ENCODE measurements around the gene SLC22A25.
"Not testable (repeated sequence)": the region's sequence is repeated elsewhere in the genome, so short reads cannot be mapped to it uniquely, and the experiment has no call there.

Gene SLC22A25

DNA sequence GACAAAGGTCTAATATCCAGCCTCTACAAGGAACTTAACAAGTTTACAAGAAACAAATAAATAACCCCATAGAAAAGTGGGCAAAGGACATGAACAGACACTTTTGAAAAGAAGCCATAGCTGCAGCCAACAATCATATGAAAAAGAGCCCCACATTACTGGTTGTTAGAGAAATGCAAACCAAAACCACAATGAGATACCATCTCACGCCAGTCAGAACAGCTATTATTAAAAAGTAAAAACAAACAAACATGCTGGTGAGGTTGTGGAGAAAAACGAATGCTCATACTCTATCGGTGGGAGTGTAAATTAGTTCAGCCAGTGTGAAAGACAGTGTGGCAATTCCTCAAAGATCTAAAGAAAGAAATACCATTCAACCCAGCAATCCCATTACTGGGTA lies 5.6 kb upstream of the SLC22A25 start:
- no peak overlapping the region for H3K4me3 ChIP-seq (replicated peaks; ENCODE audit: low read depth, low read length)
- H3K36me3 ChIP-seq (ENCODE audit: control insufficient read depth, insufficient read depth, low read length): no peaks in the 10 kb centered on the region
- TF ChIP-seq CTCF (IDR thresholded peaks at IDR 0.05; ENCODE audit: insufficient read depth, low read length, poor library complexity, severe bottlenecking): no peak
- H3K27me3 ChIP-seq (replicated peaks; ENCODE audit: control insufficient read depth, insufficient read depth, low read length): 0 out of 2 replicates have a peak, but pooled peaks cover 2% of the 10 kb centered on the region
- no peak for DNase-seq (ENCODE audit: extremely low read depth, insufficient read length)

GRCh38 chr11:63247237-63248002 lies 4.0 kb upstream of the SLC22A25 start:
- DNase-seq (ENCODE audit: extremely low read depth, insufficient read length); H3K27me3 ChIP-seq (replicated peaks; ENCODE audit: control insufficient read depth, insufficient read depth, low read length); H3K36me3 ChIP-seq (ENCODE audit: control insufficient read depth, insufficient read depth, low read length); H3K4me3 ChIP-seq (replicated peaks; ENCODE audit: low read depth, low read length): not testable (repeated sequence)

DNA sequence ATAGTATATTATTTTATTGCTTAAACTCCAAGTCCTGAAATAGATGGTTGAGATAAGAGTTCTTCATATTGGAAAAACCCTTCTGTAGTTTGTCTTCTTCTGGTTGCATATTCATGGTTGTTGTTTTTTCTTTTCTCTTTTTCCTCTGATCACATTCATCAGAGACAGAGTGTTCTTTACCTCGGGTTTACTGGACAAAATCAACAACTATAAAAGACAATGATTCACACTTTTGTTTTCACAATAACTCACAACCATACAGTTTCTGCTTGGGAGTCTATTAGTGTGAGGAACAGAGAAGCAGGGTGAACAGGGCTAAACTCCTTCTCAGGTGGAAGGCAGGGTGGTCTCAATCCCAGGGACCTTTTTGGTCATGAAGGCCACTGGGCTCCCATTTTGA lies 2.6 kb upstream of the SLC22A25 start:
- DNase-seq (ENCODE audit: extremely low read depth, insufficient read length): no peak
- Histone ChIP-seq H3K27me3 (replicated peaks; ENCODE audit: control insufficient read depth, insufficient read depth, low read length) (peaks cover 2% of the 10 kb centered on the region; the same call in 1 of the 2 replicates), H3K36me3 (ENCODE audit: control insufficient read depth, insufficient read depth, low read length) (no peaks in the 10 kb centered on the region), H3K4me3 (replicated peaks; ENCODE audit: low read depth, low read length) (no peak overlapping the region)
- no peak for TF ChIP-seq CTCF (IDR thresholded peaks at IDR 0.05; ENCODE audit: insufficient read depth, low read length, poor library complexity, severe bottlenecking)

DNA sequence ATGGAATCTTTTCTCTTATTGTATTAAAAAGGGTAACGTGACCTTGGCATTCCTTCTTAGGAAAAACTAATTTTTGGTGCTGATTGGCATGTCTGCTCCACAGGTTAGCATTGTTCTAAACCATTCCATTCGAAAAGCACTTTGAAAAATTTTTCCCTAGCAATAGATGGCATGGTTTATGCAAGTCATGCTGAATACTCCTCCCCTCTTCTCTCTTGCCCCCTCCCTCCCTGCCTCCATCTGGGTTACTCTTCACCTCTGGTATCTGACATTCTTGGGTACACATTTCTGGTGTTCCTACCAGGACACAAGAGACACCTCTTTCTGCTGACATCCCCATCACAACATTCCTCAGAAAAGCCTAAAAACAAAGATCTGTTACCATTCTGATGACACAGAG lies 1.5 kb upstream of the SLC22A25 start:
- no peak overlapping the region for H3K4me3 ChIP-seq (replicated peaks; ENCODE audit: low read depth, low read length)
- no peaks in the 10 kb centered on the region for H3K36me3 ChIP-seq (ENCODE audit: control insufficient read depth, insufficient read depth, low read length)
- TF ChIP-seq CTCF (IDR thresholded peaks at IDR 0.05; ENCODE audit: insufficient read depth, low read length, poor library complexity, severe bottlenecking): no peak
- DNase-seq (ENCODE audit: extremely low read depth, insufficient read length): no peak
- H3K27me3 ChIP-seq (replicated peaks; ENCODE audit: control insufficient read depth, insufficient read depth, low read length): peaks cover 2% of the 10 kb centered on the region; the same call in 1 of the 2 replicates

GRCh38 chr11:63242089-63242781 lies 1.2 kb downstream of the SLC22A25 start:
- Histone ChIP-seq H3K4me3 (replicated peaks; ENCODE audit: low read depth, low read length) (no peak overlapping the region), H3K27me3 (replicated peaks; ENCODE audit: control insufficient read depth, insufficient read depth, low read length) (peaks cover 2% of the 10 kb centered on the region; the same call in 1 of the 2 replicates), H3K36me3 (ENCODE audit: control insufficient read depth, insufficient read depth, low read length) (no peaks in the 10 kb centered on the region)
- no peak for TF ChIP-seq CTCF (IDR thresholded peaks at IDR 0.05; ENCODE audit: insufficient read depth, low read length, poor library complexity, severe bottlenecking)
- no peak for DNase-seq (ENCODE audit: extremely low read depth, insufficient read length)

DNA sequence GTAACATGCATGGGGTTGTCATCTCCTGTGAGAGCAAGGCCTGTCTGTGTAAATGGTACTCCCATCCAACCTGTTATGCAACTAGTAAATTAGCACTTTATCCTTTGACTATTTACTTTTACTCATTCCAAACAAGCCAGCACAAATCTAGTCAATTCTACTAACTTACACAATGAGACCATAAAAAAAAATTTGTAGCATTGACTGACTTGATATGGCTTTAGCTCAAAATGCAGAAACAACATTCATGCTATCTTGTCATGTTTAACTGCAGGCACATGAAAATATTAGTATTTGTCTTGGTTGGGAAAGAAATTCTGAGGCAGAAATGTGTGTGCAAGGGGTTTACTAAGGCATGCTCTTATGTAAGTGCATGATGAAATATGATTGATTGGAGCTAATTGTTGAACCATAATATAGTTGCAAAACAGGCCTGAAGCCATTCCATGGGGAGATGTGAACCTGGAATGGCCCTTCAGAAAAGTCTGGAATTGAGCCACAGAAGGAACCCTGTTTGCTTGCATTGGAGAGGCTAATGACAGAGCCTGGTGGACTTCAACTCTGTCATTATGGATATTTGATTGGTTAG lies 2.5 kb downstream of the SLC22A25 start:
- Histone ChIP-seq H3K4me3 (replicated peaks; ENCODE audit: low read depth, low read length) (no peak overlapping the region), H3K36me3 (ENCODE audit: control insufficient read depth, insufficient read depth, low read length) (no peaks in the 10 kb centered on the region), H3K27me3 (replicated peaks; ENCODE audit: control insufficient read depth, insufficient read depth, low read length) (no peaks in the 10 kb centered on the region; the same call in 1 of the 2 replicates)
- TF ChIP-seq CTCF (IDR thresholded peaks at IDR 0.05; ENCODE audit: insufficient read depth, low read length, poor library complexity, severe bottlenecking): no peak
- no peak for DNase-seq (ENCODE audit: extremely low read depth, insufficient read length)
